GM06990 (cell line): ENCODE data around the gene UNC13B.

Source experiments
- DNase-seq: peaks from one replicate; pipeline ENCODE4 v3.0.0-alpha.2; 2011; ENCODE audit not compliant: insufficient read length; ENCODE audit errors: extremely low read depth
- H3K27me3 ChIP-seq: replicated peaks from 2 replicates; pipeline ENCODE4 v1.6.0; 2011; ENCODE audit warnings: low read length; ENCODE audit not compliant: control insufficient read depth, insufficient read depth
- H3K36me3 ChIP-seq: 2 replicates; pipeline ENCODE4 v1.5.1; 2011; ENCODE audit warnings: low read length; ENCODE audit not compliant: control insufficient read depth, insufficient read depth
- H3K4me3 ChIP-seq: replicated peaks from 2 replicates; pipeline ENCODE4 v1.5.1; 2011; ENCODE audit warnings: low read depth, mild to moderate bottlenecking, control low read depth, low read length
- TF ChIP-seq, protein P1 (sequence below): IDR thresholded peaks from 2 replicates; pipeline ENCODE4 v1.5.1; 2011; ENCODE audit warnings: low read length, control low read depth, mild to moderate bottlenecking, inconsistent platforms; ENCODE audit not compliant: insufficient read depth, poor library complexity, severe bottlenecking

The UNC13B gene

DNA sequence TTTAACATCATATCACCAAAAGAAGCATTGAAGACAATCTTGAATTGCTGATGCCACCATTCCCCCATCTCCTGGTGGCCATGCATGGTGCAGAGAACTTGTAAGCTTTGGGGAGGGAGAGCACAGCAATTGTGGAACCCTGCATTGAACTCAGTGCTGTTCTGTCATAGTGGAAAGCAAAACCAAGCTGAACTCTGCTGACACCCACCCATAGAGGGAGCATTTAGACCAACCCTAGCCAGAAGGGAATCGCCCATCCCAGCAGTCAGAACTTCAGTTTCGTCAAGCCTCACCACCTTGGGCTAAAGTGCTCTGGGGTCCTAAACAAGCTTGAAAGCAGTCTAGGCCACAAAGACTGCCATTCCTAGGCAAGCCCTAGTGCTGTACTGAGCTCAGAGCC, 290.7 kb downstream of the UNC13B start:
- TF ChIP-seq, protein P1, sequence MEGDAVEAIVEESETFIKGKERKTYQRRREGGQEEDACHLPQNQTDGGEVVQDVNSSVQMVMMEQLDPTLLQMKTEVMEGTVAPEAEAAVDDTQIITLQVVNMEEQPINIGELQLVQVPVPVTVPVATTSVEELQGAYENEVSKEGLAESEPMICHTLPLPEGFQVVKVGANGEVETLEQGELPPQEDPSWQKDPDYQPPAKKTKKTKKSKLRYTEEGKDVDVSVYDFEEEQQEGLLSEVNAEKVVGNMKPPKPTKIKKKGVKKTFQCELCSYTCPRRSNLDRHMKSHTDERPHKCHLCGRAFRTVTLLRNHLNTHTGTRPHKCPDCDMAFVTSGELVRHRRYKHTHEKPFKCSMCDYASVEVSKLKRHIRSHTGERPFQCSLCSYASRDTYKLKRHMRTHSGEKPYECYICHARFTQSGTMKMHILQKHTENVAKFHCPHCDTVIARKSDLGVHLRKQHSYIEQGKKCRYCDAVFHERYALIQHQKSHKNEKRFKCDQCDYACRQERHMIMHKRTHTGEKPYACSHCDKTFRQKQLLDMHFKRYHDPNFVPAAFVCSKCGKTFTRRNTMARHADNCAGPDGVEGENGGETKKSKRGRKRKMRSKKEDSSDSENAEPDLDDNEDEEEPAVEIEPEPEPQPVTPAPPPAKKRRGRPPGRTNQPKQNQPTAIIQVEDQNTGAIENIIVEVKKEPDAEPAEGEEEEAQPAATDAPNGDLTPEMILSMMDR: peak; percentile 10
- no peak for DNase-seq
- no peak overlapping the region for H3K4me3 ChIP-seq
- no peaks in the 10 kb centered on the region for H3K27me3 ChIP-seq
- no peaks in the 10 kb centered on the region for H3K36me3 ChIP-seq

DNA sequence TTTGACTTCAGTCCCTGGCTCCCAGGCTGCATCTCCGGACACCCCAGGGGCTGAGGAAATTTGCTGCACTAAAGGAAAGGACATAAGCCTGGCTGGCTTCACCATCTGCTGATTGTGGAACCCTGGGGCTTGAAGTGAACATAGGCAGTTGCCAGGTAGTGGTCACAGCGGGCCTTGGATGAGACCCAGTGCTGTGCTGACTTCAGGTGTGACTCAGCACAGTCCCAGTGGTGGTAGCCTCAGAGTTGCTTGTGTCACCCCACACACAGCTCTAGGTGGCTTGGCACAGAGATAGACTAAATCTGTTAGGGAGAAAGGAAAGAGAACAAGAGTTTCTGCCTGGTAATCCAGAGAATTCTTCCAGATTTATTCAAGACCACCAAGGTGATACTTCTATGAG, 292.0 kb downstream of the UNC13B start:
- Histone ChIP-seq H3K36me3 (no peaks in the 10 kb centered on the region), H3K27me3 (no peaks in the 10 kb centered on the region), H3K4me3 (no peak overlapping the region)
- no peak for DNase-seq
- TF ChIP-seq, protein P1: no peak
